PFSK-1 (cell line): Measurements from ENCODE around the gene WDR64.

Source experiments
- POLR2AphosphoS5 ChIP-seq: IDR thresholded peaks from 2 replicates; pipeline ENCODE4 v1.6.1; 2012; ENCODE audit warnings: low read depth, mild to moderate bottlenecking, control low read depth, low read length, moderate library complexity
- TAF1 ChIP-seq: IDR thresholded peaks from 2 replicates; pipeline ENCODE4 v1.6.1; 2012; ENCODE audit warnings: low read length, control low read depth, borderline replicate concordance; ENCODE audit not compliant: insufficient read depth
- TF ChIP-seq, protein P1 (sequence below), 2 experiments: IDR thresholded peaks; 2 replicates each; pipeline versions ENCODE4 v1.6.1 to v1.8.0; 2011 to 2012; ENCODE audit warnings: low read depth in 2 of 2, low read length in 2 of 2, control low read depth in 1 of 2, inconsistent platforms in 1 of 2, mild to moderate bottlenecking in 1 of 2, moderate library complexity in 1 of 2; ENCODE audit not compliant: insufficient read depth in 1 of 2

DNA sequence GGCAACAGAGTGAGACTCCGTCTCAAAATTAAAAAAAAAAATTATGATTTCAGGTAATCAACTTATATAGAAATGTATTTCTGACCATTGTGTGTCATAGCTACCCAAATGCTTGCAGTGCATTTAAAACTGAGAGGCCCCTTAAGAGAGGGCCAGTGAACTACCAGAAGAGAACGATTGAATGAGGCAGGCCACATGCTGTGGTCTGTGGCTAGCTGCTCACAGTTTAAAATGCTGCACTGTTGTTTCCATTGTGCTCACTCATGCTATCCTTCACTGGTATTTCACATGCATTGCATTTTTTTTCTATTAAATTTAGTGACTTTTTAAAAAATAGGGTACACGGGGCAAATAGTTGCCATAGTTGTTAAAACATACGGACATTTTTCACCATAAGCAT is 37.9 kb upstream of the WDR64 start:
- TF ChIP-seq POLR2AphosphoS5 (no peak), TAF1 (no peak)
- TF ChIP-seq, protein P1, sequence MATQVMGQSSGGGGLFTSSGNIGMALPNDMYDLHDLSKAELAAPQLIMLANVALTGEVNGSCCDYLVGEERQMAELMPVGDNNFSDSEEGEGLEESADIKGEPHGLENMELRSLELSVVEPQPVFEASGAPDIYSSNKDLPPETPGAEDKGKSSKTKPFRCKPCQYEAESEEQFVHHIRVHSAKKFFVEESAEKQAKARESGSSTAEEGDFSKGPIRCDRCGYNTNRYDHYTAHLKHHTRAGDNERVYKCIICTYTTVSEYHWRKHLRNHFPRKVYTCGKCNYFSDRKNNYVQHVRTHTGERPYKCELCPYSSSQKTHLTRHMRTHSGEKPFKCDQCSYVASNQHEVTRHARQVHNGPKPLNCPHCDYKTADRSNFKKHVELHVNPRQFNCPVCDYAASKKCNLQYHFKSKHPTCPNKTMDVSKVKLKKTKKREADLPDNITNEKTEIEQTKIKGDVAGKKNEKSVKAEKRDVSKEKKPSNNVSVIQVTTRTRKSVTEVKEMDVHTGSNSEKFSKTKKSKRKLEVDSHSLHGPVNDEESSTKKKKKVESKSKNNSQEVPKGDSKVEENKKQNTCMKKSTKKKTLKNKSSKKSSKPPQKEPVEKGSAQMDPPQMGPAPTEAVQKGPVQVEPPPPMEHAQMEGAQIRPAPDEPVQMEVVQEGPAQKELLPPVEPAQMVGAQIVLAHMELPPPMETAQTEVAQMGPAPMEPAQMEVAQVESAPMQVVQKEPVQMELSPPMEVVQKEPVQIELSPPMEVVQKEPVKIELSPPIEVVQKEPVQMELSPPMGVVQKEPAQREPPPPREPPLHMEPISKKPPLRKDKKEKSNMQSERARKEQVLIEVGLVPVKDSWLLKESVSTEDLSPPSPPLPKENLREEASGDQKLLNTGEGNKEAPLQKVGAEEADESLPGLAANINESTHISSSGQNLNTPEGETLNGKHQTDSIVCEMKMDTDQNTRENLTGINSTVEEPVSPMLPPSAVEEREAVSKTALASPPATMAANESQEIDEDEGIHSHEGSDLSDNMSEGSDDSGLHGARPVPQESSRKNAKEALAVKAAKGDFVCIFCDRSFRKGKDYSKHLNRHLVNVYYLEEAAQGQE (IDR thresholded peaks at IDR 0.05; ENCODE audit: insufficient read depth in 1 of 2, low read depth in 2 of 2, low read length in 2 of 2), result no peak
